Omental fat pad (tissue), 4 donors: ENCODE data around the gene CEMP1. TPM values are rescaled to one million over a fixed set of nuclear protein-coding genes. Genes with fewer than 3 reads are reported as not detected.
"Not testable (repeated sequence)": the region's sequence is repeated elsewhere in the genome, so short reads cannot be mapped to it uniquely, and the experiment has no call there.

Experiments
- ATAC-seq: fragments of 150-250 bp; one replicate; pipeline ENCODE4 v1.9.1; 2016; ENCODE audit warnings: mild to moderate bottlenecking, moderate library complexity; ENCODE audit not compliant: low FRiP score
- DNase-seq: peaks from one replicate; pipeline ENCODE4 v3.0.0-alpha.2; 2019; ENCODE audit warnings: low spot score
- CTCF ChIP-seq, 3 donors: fragments of 450-650 bp; IDR thresholded peaks; one replicate each; pipeline ENCODE4 v1.5.1; 2016 to 2017; ENCODE audit warnings: antibody characterized with exemption in 3 of 3, mild to moderate bottlenecking in 3 of 3, moderate library complexity in 2 of 3
- total RNA-seq, 4 donors: library from RNA; depleted of rRNA; stranded (reverse); fragments of >200 nt; gene quantifications; one replicate each; pipeline ENCODE4 v1.1.0, GENCODE V29; 2016

CEMP1 gene
- total RNA-seq, 4 donors from 2014 or later: not detected

DNA sequence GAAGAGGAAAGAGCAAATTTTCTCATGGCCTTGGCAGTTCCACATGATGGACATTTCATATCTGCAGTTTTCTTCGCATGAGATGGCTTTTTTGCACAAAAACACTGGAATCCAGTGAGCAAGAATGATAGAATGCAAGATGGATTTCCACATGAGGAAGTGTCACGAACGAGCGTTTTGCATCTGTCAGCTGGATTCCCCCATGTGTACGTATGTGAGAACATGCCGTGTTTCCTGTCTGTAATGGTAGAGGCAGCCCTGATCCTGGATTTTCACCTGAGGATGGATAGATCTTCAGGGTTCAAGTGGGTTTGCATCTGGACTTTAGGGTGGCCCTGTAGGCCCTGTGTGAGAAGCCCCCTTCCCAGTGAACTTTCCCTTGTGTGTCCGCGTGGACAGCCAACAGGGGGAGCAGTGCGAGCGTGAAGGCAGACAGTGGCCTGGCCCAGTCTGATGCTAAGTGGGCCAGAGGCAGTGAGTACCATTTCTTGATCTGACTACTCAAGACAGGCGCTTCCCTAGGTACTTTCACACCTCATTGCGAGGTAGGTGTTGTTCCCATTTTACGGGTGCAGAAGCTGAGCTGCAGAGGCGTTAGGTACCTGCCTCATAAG lies 8.7 kb upstream of the CEMP1 start:
- ATAC-seq, DNase-seq: not testable (repeated sequence)

DNA sequence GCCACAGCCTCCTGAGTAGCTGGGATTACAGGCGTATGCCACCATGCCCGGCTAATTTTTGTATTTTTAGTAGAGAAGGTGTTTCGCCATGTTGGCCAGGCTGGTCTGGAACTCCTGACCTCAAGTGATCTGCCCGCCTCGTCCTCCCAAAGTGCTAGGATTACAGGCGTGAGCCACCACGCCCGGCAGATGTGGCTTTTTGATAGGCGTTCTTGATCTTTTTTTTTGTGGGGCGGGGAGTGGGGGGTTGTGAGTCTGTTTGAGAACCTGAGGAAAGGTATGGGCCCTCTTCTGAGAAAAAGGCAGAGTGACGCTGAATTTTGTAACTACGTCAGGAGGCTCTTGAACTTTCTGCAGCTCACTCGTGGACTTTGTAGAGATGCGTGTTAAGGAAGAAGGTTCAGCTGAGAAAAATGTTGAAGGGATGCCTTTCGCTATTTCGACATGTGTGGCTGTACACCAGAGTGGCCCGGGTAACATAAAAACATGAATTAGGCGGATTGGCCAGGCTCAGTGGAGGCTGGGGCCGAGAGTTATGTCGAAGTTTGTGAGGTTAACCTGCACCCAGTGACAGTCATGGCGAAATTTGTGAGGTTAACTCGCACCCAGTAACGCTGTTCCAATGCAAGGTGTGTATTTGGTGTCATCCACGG lies 8.1 kb upstream of the CEMP1 start:
- not testable (repeated sequence) for DNase-seq, ATAC-seq

GRCh38 chr16:2537451-2538379 lies 6.5 kb upstream of the CEMP1 start, which contains the start of gene PDPK1:
Gene PDPK1, plus strand, starts transcription at chr16:2538021. Its CDS starts 92 bp downstream, at chr16:2538113.
- no peak for DNase-seq
- peak; percentile 90 for ATAC-seq
- TF ChIP-seq CTCF (IDR thresholded peaks at IDR 0.05): no peak

DNA sequence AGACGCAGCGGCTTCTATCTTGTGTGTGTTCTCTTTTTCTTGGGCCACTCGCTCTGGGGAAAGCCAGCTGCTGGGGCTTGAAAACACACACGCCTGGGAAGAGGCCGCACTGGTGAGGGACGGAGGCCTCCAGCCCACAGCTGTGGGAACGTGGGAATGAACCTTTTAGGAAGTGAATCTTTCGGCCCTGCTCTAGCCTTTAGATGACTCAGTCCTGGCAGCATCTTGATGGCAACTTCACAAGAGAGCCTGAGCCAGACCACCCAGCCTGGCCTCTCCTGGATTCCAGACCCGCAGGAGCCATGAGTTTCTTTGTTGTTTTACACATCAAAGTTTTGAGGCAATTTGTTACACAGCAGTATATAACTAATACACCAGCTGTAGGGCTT lies 4.4 kb upstream of the CEMP1 start:
- DNase-seq (no peak), ATAC-seq (no peak)
- TF ChIP-seq CTCF (IDR thresholded peaks at IDR 0.05): no peak

- ATAC-seq, DNase-seq: not testable (repeated sequence)
Measured at GRCh38 chr16:2534335-2534734, 3.1 kb upstream of the CEMP1 start.

- no peak for TF ChIP-seq CTCF (IDR thresholded peaks at IDR 0.05)
- no peak for DNase-seq
- no peak for ATAC-seq
Measured at GRCh38 chr16:2533912-2534311, 2.7 kb upstream of the CEMP1 start.

GRCh38 chr16:2533142-2533755 lies 2.0 kb upstream of the CEMP1 start:
- ATAC-seq, DNase-seq: not testable (repeated sequence)

- DNase-seq: no peak
- TF ChIP-seq CTCF (IDR thresholded peaks at IDR 0.05): no peak
- ATAC-seq: peak; percentile 33
Measured at GRCh38 chr16:2532494-2533141, 1.4 kb upstream of the CEMP1 start.
